ENCODE data around the gene GORASP1.

Gene GORASP1

DNA sequence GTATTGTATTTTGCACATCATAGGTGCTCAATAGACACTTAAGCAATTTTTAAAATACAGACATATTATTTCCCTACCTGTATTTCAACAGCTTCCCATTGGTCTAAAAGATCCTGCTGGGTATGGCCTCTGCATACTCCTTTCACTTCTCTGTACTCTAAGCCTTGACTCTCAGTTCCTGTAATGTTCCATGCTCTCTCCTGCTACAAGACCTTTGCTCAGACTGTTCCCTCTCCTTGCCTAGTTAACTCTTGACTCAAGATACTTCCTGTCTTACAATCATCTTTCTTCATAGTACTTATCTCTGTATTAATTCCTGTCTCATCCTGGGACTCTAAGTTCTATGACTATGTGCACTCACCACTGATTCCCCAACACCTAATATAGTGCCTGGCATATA lies 57.4 kb downstream of the GORASP1 start:
- DNase-seq (ENCODE audit: insufficient read length) (no peak), FAIRE-seq (no peak)
- TF ChIP-seq POLR2A (IDR thresholded peaks at IDR 0.05; ENCODE audit: low read depth, low read length) = no peak
- TF ChIP-seq POLR2AphosphoS5 (IDR thresholded peaks at IDR 0.05; ENCODE audit: low read depth, low read length) = no peak
- no peak for TF ChIP-seq TAF1 (IDR thresholded peaks at IDR 0.05; ENCODE audit: borderline replicate concordance, low read depth, low read length)
